ENCODE results near the gene PPP3R1.

DNA sequence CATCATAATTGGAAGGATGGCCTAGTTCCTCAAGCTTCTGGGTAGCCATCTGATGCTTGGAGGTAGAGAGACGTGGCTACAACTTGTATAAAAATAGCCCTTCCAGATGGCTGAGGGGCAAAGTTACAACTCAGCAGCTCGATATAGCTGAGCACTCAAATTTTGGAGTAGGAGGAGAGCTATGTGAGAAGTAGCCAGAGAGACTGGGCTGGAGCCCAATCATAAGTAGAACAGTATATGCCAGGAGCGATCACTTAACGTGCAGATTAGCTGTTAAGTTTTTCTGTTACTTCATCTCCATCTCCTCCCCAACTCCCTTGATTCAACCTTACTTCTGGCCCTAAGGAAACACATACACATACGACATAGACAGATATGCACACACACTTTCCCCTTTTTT, 38.6 kb upstream of the PPP3R1 start:
- TF ChIP-seq, protein P1, sequence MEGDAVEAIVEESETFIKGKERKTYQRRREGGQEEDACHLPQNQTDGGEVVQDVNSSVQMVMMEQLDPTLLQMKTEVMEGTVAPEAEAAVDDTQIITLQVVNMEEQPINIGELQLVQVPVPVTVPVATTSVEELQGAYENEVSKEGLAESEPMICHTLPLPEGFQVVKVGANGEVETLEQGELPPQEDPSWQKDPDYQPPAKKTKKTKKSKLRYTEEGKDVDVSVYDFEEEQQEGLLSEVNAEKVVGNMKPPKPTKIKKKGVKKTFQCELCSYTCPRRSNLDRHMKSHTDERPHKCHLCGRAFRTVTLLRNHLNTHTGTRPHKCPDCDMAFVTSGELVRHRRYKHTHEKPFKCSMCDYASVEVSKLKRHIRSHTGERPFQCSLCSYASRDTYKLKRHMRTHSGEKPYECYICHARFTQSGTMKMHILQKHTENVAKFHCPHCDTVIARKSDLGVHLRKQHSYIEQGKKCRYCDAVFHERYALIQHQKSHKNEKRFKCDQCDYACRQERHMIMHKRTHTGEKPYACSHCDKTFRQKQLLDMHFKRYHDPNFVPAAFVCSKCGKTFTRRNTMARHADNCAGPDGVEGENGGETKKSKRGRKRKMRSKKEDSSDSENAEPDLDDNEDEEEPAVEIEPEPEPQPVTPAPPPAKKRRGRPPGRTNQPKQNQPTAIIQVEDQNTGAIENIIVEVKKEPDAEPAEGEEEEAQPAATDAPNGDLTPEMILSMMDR (conservative IDR thresholded peaks at IDR 0.05; ENCODE audit: low read depth in 2 of 2), result no peak
- TF ChIP-seq EZH2 (IDR thresholded peaks at IDR 0.05; ENCODE audit: low read depth, unreplicated experiment) (no peak), EZH2phosphoT487 (IDR thresholded peaks at IDR 0.05; ENCODE audit: unreplicated experiment) (no peak), POLR2AphosphoS5 (IDR thresholded peaks at IDR 0.05; ENCODE audit: low read depth) (no peak), ZNF114 (CRISPR knock-in tag; IDR thresholded peaks at IDR 0.05) (no peak), CREB1 (CRISPR knock-in tag; IDR thresholded peaks at IDR 0.05; ENCODE audit: low read depth) (no peak), JUNB (IDR thresholded peaks at IDR 0.05; ENCODE audit: unreplicated experiment) (no peak)
- TF ChIP-seq, protein P2, sequence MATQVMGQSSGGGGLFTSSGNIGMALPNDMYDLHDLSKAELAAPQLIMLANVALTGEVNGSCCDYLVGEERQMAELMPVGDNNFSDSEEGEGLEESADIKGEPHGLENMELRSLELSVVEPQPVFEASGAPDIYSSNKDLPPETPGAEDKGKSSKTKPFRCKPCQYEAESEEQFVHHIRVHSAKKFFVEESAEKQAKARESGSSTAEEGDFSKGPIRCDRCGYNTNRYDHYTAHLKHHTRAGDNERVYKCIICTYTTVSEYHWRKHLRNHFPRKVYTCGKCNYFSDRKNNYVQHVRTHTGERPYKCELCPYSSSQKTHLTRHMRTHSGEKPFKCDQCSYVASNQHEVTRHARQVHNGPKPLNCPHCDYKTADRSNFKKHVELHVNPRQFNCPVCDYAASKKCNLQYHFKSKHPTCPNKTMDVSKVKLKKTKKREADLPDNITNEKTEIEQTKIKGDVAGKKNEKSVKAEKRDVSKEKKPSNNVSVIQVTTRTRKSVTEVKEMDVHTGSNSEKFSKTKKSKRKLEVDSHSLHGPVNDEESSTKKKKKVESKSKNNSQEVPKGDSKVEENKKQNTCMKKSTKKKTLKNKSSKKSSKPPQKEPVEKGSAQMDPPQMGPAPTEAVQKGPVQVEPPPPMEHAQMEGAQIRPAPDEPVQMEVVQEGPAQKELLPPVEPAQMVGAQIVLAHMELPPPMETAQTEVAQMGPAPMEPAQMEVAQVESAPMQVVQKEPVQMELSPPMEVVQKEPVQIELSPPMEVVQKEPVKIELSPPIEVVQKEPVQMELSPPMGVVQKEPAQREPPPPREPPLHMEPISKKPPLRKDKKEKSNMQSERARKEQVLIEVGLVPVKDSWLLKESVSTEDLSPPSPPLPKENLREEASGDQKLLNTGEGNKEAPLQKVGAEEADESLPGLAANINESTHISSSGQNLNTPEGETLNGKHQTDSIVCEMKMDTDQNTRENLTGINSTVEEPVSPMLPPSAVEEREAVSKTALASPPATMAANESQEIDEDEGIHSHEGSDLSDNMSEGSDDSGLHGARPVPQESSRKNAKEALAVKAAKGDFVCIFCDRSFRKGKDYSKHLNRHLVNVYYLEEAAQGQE (IDR thresholded peaks at IDR 0.05; ENCODE audit: unreplicated experiment), result no peak
- TF ChIP-seq, protein P3, sequence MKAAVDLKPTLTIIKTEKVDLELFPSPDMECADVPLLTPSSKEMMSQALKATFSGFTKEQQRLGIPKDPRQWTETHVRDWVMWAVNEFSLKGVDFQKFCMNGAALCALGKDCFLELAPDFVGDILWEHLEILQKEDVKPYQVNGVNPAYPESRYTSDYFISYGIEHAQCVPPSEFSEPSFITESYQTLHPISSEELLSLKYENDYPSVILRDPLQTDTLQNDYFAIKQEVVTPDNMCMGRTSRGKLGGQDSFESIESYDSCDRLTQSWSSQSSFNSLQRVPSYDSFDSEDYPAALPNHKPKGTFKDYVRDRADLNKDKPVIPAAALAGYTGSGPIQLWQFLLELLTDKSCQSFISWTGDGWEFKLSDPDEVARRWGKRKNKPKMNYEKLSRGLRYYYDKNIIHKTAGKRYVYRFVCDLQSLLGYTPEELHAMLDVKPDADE (IDR thresholded peaks at IDR 0.05), result no peak
